Measurements from ENCODE around the gene PDCD1. TPM values are rescaled to one million over a fixed set of nuclear protein-coding genes. Genes with fewer than 3 reads are reported as not detected.
"Not testable (repeated sequence)": the region's sequence is repeated elsewhere in the genome, so short reads cannot be mapped to it uniquely, and the experiment has no call there.

The PDCD1 gene
- total RNA-seq, 1 experiment from 2014 or later = not detected

DNA sequence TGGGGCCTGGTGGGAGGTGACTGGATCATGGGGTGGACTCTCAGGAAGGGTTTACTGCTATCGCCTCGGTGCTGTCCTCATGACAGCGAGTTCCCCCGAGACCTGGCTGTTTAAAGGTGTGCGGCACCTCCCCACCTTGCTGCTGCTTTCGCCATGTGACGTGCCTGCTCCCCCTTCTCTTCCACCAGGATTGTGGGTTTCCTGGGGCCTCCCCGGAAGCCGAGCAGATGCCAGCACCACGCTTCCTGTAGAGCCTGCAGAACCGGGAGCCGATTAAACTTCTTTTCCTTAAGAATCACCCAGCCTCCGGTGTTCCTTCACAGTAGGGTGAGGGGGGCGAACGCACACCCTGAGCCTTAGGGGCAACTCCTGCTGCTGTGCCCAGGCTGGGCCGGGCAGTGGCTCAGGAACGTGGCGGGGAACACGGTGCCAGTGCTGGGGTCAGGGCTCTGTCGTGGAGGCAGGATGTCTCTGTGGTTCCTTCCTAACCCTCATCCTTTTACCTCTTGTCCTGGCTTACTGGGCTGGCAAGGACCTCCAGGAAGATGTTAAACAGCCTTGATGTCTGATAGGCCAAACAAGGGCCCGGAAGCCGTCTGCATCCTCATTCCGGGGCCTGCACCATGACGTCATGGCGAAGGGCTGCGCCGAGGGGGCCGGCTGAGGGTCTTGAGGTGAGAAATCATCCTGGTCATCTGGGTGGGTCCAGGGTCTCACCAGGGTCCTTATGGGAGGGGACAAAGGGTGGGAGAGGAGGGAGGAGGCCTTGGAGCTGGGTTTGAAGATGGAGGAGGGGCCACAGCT, 37.0 kb downstream of the PDCD1 start:
- DNase-seq (ENCODE audit: low read depth) = no peak
- in situ Hi-C loops (cut with HindIII; ENCODE audit: low pct_unique_long_range_greater_than_20kb, low sequenced_read_pairs) = no loop called here

GRCh38 chr2:241820625-241821384, 37.9 kb downstream of the PDCD1 start:
- DNase-seq (ENCODE audit: low read depth) = no peak
- in situ Hi-C loops (cut with HindIII; ENCODE audit: low pct_unique_long_range_greater_than_20kb, low sequenced_read_pairs) = no loop called here

DNA sequence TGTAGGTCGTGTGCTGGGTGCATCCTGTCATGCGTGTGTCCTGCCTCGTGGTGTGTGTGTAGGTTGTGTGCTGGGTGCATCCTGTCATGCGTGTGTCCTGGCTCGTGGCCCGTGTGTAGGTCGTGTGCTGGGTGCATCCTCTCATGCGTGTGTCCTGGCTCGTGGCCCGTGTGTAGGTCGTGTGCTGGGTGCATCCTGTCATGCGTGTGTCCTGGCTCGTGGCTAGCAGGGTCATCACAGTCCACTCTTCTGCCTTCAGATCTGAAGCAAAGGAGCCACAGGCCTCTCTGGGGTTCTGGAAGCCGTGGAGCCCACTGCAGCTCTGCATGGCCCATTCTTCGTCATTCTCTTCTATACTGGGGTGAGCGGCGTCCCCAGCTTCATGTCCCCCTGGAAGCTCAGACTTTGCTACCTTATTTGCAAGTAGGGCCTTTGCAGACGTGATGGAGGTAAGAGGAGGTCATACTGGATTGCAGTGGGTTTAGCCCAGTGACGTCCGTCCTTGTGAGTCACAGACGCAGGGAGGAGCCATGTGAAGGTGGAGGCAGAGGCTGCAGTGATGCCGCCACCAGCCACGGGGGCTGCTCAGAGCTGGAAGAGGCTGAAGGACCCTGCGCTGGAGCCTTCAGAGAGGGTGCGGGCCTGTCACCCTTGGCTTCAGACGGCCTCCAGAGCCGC, 38.6 kb downstream of the PDCD1 start:
- DNase-seq (ENCODE audit: low read depth); in situ Hi-C loops (cut with HindIII; ENCODE audit: low pct_unique_long_range_greater_than_20kb, low sequenced_read_pairs): not testable (repeated sequence)

GRCh38 chr2:241818943-241819270, 39.8 kb downstream of the PDCD1 start:
- in situ Hi-C loops (cut with HindIII; ENCODE audit: low pct_unique_long_range_greater_than_20kb, low sequenced_read_pairs) = no loop called here
- no peak for DNase-seq (ENCODE audit: low read depth)

- in situ Hi-C loops (cut with HindIII; ENCODE audit: low pct_unique_long_range_greater_than_20kb, low sequenced_read_pairs) = no loop called here
- DNase-seq (ENCODE audit: low read depth) = no peak
Observed at GRCh38 chr2:241818229-241818942, 40.3 kb downstream of the PDCD1 start.

- in situ Hi-C loops (cut with HindIII; ENCODE audit: low pct_unique_long_range_greater_than_20kb, low sequenced_read_pairs); DNase-seq (ENCODE audit: low read depth): not testable (repeated sequence)
Observed at GRCh38 chr2:241817821-241818215, 40.9 kb downstream of the PDCD1 start.

DNA sequence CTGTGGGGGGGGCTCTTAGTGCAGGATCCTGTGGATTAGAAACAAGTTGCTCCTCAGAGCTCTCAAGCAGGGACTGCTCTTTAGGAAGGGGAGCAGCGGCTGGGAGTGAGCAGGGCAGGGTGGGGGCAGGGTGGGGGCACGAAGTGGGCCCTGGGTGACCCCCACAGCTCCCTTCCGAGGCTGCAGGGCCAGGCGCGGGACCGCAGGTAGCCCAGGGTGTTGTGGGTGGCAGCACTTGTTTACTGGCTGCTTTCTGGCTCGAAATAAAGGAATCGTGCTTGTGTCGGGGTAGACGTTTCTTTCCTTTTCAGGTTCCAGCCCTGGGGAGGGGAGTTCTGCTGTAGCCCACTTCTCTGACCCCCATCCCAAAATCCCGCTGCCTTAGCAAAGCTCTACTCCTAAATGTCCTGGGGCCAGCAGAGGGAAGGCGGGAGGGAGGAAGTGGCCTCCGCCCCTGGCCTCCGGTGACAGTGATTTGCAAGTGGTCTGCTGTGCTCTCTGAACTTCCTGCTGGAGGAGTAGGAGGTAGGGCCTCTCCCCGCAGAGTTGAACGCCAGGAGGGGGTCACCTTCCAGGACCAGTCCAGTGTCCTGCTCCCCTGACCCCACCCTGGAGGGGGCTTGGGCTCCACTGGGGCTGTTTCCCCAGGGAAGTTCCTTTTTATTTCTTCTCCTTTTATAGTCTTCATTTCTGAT, 41.4 kb downstream of the PDCD1 start:
- in situ Hi-C loops (cut with HindIII; ENCODE audit: low pct_unique_long_range_greater_than_20kb, low sequenced_read_pairs) = no loop called here
- DNase-seq (ENCODE audit: low read depth) = no peak

DNA sequence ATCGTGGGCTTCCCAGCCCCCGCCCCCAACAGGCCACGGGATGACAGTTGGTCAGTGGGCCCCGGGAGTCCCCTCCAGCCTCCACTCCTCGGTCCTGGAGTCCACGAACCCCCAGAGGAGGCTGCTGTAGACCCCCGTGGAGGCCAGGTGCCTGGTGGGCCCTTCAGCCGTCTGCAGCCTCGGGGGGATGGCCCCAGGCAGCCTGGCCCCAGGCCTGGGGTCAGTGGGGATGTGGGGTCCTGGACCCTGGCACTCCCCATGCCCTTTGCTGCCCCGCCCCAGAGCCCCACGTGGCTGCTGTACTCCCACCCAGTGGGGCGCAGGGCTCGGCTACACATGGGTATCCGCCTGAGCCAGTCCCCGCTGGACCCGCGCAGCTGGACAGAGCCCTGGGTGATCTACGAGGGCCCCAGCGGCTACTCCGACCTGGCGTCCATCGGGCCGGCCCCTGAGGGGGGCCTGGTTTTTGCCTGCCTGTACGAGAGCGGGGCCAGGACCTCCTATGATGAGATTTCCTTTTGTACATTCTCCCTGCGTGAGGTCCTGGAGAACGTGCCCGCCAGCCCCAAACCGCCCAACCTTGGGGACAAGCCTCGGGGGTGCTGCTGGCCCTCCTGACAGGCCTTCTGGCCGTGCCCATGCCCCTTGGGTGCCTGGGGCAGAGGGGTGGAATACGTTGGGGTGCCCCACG, 42.1 kb downstream of the PDCD1 start:
- in situ Hi-C loops (cut with HindIII; ENCODE audit: low pct_unique_long_range_greater_than_20kb, low sequenced_read_pairs) = no loop called here
- DNase-seq (ENCODE audit: low read depth) = no peak

DNA sequence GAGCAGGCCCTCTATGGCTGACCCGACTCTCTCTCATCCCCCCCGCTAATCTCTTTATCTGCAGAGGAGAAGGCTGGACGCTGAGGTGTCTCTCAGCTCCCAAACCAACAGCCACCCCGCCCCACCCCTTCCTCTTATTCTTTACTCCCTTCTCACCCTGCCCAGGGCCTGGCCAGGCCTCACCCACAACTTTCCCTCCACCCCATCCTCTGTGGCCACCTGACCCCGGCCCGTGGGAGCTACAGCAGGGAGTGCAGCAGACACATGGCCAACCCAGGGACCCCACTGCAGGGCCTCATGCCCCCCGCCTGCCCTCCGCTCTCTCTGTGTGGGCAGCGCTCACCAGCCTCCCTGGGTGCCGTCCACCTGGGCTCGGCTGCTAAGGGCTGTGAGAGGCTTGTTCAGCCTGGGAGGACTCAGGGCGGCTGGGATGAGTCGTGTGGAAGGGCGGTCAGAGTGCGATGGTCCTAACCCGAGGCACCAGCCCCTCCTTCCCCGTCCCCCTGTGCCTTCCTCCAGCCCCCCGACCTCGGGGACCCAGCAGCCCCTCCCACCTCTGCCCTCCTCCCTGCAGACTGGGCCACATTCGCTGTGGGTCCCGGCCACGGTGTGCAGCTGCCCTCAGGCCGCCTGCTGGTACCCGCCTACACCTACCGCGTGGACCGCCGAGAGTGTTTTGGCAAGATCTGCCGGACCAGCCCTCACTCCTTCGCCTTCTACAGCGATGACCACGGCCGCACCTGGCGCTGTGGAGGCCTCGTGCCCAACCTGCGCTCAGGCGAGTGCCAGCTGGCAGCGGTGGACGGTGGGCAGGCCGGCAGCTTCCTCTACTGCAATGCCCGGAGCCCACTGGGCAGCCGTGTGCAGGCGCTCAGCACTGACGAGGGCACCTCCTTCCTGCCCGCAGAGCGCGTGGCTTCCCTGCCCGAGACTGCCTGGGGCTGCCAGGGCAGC, 42.9 kb downstream of the PDCD1 start:
- no peak for DNase-seq (ENCODE audit: low read depth)
- in situ Hi-C loops (cut with HindIII; ENCODE audit: low pct_unique_long_range_greater_than_20kb, low sequenced_read_pairs) = no loop called here

DNA sequence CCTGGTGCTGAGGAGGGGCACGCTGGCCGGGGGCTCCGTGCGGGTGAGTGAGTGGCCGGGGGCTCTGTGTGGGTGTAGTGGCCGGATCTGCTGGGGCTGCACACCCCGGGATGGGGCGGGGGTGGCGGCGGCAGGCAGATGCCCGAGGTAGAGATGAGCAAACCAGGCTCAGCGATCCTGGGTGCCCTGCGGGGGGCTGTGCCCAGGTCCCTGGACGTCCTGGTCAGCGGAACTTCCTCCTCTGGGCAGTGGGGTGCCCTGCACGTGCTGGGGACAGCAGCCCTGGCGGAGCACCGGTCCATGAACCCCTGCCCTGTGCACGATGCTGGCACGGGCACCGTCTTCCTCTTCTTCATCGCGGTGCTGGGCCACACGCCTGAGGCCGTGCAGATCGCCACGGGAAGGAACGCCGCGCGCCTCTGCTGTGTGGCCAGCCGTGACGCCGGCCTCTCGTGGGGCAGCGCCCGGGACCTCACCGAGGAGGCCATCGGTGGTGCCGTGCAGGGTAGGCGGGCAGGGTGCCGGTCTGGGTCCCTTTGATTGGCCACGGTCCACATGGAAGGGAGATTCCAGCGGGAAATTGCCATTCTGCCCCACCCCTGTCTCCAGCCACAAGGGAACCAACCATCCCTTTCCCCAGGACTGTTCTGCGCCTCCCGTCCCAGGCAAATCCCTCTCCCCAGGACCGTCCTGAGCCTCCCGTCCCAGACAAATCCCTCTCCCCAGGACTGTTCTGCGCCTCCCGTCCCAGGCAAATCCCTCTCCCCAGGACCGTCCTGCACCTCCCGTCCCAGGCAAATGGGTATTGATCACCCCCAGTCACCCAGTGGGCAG, 43.8 kb downstream of the PDCD1 start:
- in situ Hi-C loops (cut with HindIII; ENCODE audit: low pct_unique_long_range_greater_than_20kb, low sequenced_read_pairs) = no loop called here
- DNase-seq (ENCODE audit: low read depth) = no peak

- in situ Hi-C loops (cut with HindIII; ENCODE audit: low pct_unique_long_range_greater_than_20kb, low sequenced_read_pairs) = no loop called here
- no peak for DNase-seq (ENCODE audit: low read depth)
Observed at GRCh38 chr2:241814393-241814642, 44.4 kb downstream of the PDCD1 start.

DNA sequence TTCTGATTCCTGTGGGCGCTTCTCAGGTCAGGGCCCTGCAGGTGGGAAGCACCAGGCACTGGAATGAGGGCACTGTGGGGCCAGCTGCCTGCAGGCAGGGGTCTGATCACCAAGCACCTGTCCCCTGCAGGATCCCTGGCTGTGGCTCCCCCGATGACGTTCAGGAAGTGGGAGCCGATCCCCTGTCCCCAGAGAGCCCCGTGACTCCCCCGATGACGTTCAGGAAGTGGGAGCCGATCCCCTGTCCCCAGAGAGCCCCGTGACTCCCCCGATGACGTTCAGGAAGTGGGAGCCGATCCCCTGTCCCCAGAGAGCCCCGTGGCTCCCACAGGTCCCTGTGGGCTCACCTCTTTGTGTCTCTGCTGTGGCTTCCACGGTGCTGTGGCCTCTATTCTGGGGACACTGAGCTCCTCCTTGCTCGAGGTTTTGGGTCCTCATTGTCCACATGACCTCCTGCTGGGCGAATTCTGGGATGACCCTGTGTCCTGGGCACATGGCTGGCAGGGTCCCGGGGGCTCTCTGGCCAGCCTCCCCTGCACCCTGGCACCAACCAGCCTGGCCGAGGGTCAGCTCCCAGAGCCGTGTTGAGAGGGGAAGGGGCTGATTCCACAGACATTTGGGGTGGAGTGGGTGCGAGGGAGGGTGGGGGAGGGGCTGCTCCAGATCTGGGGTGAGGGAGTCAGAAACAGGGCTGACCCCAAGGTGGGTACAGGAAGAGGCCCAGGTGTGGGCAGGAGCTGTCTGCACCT, 44.9 kb downstream of the PDCD1 start:
- no peak for DNase-seq (ENCODE audit: low read depth)
- in situ Hi-C loops (cut with HindIII; ENCODE audit: low pct_unique_long_range_greater_than_20kb, low sequenced_read_pairs) = no loop called here

DNA sequence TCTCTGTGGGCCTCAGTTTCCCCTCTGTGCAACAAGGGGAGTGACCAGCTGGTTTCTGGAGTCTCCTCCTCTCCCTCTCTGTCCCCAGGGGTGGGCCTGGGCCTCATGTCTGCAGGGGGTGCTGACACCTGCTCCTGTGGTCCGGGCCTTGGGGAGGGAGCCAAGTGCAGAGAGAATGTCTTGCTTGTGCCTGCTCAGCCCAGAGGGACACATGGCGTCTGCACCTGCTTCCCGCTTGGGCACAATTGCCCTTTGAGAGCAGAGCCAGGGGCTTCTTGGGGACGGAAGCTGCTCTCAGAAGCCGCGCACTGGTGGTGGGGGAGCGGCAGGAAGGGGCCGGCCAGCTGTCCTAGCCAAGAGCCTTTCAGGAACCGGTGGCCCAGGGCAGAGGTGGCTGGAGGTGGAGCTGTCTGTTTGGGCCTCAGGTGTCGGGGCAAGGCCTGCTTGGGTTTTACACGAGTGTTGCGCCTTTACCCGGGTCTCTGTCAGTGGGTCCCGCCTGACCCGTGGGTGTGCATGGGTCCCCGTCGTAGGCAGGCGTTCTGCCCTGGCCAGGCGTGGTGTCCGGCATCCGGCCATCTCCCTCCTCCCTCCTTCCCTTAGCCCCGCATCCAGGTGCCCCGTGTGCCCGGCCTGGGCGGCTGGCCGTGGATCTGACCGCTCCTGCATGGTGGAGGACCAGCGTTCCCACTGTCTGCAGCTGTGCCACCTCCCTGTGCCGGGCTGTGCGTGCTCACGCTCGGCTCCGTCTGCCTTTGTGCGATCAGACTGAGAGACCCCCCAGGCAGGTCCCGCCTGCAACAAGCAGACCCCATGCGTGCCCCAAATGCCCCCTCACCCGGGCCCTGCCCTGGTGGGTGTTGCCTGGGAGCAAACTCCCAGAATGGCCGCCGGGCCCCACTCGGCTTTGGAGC, 45.7 kb downstream of the PDCD1 start:
- no peak for DNase-seq (ENCODE audit: low read depth)
- in situ Hi-C loops (cut with HindIII; ENCODE audit: low pct_unique_long_range_greater_than_20kb, low sequenced_read_pairs) = no loop called here

GRCh38 chr2:241811952-241812729, 46.6 kb downstream of the PDCD1 start:
- in situ Hi-C loops (cut with HindIII; ENCODE audit: low pct_unique_long_range_greater_than_20kb, low sequenced_read_pairs) = no loop called here
- no peak for DNase-seq (ENCODE audit: low read depth)

All from Caki2 (cell line).